GM18517 (cell line): ENCODE results near the gene PLCB1.
"Not testable (repeated sequence)": the region's sequence is repeated elsewhere in the genome, so short reads cannot be mapped to it uniquely, and the experiment has no call there.

ENCODE experiments used
- ATAC-seq: cut with Tn5 transposase; IDR thresholded peaks from one replicate; pipeline ENCODE4 v1.9.1; 2021; ENCODE audit warnings: mild to moderate bottlenecking, moderate library complexity; ENCODE audit not compliant: unreplicated experiment

PLCB1 gene

DNA sequence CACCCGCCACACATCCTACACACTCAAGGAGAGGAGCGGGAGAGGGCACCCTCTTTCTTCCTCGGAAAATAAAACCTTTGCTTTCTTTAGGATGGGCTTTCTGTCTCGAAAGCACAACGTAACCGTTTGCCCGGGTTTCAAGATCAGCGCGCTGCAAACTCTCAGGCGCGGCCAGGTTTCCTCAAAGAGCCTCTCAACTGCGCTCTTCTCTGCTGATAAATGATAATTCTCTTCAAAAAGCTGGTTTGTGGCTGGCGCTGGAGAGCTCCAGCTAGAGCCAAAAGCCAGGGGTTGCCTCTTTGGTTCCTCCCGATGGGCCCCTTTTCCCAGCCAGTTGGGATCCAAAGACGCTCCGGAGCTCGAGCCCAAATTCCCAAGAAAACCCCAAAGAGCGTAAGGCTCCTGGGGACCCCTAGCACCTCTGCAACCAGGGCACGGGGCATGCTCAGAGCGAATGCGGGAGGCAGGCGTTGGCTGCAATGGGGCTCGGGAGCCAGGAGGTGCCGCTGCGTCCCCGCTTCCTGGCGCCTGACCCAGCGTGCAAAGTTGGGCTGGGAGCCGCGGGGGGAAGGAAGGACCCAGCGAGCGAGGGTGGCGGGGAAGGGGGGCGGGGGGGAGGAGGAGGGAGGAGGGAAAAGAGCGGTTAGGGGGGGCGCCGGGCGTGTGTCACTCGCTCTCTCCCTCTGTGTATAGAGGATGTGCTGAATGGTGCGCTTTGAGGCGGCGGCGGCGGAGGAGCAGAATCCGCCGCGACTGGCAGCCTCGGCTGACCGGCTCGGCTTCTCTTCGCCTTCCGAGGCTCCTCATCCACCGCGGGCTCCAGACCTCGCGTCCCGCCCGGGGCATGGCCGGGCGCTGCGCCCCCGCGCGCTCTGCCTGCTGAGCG, at the start of gene PLCB1:
Gene PLCB1 (plus strand): TSS at position 669 of the 886 bp plus-strand sequence. CDS start 386 bp downstream, outside the sequence.
- ATAC-seq: peak; percentile 64

DNA sequence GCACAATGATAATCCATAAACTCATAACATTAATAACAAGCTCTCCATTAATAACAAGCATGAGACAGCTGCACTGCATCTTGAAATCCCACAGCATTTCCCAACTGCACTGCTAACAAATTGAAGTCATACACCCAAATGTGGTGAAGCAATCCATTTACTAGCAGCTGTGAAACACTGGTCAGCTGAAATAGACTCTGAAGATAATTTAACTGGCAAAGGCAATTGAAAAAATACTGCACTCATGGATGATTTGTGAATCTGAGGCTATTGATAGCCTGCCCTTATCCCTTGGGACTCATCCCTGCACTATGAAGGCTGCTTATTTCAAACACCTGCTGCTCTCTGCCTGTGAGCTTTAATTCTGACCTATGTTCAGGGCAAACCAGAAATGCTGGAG, 49.1 kb upstream of the PLCB1 start:
- ATAC-seq: no peak

DNA sequence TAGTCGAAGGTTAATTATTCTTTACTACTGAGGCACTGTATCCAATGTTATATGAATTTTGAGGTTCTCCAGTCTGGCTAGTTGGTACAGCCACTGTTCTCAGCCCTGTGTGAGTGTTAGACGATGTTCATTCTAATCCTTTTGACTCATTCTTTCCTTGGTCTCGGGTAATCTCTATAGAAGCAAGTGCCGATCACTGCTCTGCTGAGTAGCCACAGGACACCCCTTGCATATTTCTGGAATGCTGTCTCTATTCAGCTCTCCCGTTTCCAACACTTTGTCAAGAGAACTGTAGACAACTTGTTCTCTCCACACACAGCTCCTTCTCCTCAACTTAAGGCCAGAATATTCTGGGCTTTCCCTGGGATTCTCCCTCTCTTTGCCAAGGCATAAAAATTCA, 42.4 kb upstream of the PLCB1 start:
- no peak for ATAC-seq

DNA sequence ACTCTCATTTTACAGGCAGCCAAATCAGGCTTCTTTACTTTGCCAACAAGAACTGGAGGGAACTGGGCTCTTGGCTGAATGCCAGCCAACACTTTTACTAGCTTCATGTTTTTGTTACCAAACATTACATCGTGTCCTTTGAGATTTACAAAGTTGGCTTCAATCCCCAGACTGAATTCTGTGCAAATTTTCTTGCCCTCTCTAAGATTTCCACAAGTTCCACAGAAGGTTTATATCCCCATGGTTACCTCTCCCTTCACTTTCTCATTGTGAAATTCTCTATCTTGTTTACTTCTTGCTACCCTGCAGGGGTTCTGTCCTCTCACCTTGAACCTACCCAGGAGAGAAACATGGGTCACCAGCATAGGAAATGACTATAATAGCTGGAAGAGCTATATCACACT, 37.6 kb upstream of the PLCB1 start:
- ATAC-seq: no peak

DNA sequence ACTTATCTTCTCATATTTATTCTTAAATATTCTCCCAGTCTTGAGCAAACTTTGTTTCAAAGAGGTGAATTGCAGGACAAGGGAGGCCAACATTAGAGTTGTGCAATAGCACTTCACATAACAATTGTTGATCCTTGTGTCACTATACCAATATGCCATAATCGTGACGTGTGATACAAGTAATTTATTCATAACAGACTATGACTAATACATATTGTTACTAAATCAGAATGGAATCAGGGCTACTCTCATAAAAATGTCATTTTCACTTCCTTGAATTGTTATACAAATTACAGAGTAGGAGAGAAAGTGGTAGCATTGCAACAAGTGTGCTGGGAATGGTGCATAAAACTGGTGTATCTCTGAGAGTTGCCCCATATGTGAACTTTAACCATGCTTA, 37.2 kb upstream of the PLCB1 start:
- no peak for ATAC-seq

DNA sequence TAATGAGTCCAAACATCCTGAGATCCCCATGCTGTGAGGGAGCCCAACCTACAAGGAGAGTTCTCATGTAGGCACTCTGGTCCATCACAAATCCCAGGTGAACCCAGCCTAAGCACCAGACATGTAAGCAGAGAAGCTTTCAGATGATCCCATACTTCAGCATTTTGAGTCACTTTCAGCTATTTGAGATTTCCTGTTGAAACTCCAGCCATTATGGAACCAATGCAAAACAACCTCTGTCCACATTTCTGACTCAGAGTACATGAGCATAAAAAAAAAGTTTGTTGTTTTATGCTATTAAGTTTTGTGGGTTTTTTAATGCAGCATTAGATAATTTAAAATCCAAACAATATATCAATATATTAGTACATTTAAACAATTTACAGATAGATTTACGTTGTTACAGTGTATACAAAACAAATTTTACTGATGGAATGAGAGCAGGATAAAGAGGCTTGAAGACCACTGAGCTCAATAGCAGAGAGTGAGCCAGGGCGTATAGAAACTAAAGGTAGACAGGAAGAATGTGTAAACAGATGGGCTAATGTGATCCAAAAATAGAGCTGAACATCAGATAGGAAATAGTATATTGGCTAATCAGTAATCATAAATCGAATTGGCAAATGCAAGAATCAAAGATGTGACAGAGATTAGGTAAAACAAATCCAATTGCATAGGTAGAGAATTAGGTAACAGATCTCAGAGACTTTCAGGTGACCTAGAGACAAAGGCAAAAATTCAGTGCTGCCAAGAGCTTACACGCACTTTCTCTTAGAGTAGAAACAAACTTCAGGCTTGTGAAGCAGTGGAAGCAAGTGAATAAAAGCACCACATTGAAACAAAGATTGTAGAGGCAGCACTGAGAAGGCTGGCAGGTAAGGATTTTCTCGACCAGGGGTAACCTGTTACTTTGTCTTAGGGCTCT, 36.2 kb upstream of the PLCB1 start:
- ATAC-seq: no peak

DNA sequence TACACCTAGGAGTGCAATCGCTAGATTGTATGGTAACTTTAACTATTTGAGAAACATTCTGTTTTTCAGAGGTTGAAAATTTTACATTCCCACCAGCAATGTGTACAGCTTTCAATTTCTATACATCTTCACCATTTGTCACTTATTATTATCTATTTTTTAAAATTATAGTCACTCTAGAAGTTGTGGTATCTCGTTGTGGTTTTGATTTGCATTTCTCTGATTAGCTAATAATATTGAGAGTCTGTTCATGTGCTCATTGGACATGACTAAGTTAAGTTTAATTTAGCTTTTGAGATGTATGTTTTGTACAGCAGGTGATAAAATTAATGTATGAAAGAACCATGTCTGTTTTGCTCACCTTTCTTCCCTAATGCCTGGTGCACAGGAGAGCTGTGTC, 34.8 kb upstream of the PLCB1 start:
- no peak for ATAC-seq

DNA sequence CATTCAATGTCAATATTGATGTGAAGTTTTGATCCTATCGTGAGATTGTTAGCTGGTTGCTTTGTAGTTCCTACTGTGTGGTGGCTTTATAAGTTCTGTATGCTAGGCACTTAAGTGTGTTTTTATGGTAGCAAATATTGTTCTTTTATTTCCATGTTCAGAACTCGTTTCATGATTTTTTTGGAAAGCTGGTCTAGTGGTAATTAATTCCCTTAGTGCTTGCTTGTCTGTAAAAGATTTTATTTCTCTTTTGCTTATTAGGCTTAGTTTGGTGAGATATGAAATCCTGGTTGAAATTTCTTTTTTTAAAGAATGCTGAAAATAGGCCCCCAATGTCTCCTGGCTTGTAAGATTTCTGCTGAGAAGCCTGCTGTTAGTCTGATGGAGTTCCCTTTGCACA, 27.8 kb upstream of the PLCB1 start:
- ATAC-seq: no peak

DNA sequence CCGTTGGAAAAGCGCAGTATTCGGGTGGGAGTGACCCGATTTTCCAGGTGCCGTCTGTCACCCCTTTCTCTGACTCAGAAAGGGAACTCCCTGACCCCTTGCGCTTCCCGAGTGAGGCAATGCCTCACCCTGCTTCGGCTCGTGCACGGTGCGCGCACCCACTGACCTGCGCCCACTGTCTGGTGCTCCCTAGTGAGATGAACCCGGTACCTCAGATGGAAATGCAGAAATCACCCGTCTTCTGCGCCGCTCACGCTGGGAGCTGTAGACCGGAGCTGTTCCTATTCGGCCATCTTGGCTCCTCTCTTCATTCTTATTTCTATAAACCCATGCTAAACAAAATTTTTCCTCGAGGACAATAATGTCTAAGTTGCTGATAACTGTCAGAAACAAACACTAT, 17.5 kb upstream of the PLCB1 start:
- ATAC-seq: not testable (repeated sequence)

DNA sequence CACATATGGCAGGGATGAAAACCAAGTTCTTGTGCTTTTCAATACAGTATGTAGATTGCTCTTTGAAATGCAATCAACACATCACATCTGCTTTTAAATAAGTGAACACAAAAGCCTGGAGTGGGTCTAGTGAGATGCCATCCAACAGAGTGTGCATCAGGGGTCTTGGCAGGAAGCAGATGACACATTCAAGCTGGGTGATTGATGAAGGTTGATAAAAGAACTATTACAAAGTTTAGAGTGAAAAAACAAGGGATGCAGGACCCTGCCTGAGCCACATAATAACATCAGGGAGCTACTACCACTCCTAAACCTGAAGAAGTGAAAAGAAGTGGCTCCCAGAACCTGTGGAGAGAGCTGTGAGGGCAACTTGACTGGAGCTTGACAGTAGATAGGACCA, 16.6 kb upstream of the PLCB1 start:
- no peak for ATAC-seq

DNA sequence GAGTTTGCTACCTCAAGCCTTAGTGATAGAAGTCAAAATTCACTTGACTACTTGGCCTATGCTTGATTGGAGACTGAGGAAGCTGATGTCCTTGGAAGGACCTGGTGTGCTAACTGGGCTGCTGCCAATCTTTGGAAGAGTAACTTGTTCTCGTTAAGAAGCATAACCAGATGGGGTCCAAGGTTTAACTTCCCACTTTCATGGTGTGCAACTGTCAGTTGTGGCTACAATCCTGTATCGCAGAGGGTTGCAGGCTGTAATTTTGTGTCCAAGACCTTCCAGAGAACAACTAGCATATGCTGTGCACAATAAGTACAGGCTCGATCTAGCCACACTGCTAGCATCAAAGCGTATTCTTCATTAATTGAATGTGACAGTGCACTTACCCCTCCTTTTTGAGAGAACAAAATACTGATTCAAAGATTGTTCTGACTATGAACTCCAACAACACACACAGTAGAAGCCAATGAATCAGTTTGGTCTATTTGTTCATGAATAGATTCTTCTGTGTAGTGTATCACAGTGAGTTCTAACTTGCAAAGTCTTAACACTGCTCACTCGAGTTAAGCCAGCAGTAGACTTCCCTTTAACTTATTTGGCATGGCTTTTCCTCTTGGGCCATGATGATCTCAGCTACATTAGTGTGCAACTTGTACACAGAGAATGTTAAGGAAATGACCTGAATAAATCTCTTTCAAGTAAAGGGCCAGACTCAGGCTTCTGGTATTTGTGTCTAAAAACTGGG, 15.8 kb upstream of the PLCB1 start:
- ATAC-seq: no peak

DNA sequence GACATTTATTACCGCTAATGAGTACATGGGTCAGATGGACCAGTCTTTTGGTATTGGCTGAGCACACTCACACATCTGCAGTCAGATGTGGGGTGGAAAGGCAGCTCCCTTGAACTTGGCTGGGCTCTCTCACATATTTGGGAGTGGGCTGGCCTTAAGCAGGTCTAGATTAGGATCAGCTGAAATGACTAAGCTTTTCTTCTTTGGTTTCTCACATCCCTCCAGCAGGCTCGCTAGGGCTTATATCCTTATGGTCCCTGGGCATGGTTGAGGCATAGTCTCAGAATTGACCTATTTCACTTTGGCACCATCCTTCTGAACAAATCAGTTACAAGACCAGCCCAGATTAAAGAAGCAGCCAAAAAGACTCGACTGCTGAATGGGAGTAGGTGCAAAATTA, 14.4 kb upstream of the PLCB1 start:
- no peak for ATAC-seq

DNA sequence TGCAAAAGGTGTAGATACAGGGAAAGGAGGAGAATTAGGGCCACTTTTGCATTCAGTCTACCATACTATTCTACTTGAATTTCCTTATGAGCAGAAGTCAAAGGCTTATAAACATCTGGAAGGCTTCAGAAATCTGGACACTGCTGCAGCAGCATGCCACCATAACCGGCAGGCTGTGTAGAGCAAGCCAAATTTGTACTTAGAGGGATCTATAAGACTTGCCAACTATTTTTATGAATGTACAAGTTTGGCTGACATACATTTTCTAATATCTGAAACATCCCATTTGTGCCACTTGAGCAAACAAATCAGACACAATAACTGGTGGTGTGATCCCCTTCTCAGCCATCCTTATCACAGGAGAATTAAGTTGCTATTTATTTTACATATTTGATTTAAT, 14.0 kb upstream of the PLCB1 start:
- ATAC-seq: no peak

DNA sequence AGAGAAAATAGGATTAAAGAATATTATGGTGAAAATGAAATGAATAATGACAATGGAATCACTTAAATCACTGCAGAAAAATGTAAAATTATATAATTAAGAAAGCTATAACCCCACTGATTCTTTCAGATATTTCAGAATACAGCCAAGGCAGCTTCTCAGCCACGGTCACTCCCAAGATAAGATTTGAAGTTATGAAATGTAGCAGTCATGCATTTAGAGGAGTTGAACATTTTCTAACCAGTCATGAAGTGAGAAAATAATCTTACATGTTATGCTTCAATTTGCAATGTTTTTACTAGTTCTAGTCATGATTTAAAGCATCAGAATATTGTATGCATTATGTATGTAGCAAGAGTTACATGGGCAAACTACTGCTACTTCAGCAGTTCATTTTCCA, 13.3 kb upstream of the PLCB1 start:
- no peak for ATAC-seq

DNA sequence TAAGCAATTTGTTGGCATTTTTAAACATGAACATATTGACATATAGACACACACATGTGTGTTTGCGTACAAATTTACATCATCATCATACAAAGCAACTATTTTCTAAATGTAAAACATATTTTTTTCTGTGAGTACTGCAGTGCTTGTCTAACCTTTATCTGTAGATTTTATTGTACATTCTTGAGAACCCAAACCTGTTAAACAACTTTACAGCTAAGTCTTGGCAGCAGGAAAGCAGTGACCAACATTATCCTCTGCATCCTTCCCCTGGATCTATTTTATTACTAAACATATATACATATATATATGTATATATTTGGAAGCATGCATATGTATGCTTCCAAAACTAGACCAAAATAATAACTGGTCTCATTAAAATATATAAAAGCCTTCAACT, 10.4 kb upstream of the PLCB1 start:
- no peak for ATAC-seq

DNA sequence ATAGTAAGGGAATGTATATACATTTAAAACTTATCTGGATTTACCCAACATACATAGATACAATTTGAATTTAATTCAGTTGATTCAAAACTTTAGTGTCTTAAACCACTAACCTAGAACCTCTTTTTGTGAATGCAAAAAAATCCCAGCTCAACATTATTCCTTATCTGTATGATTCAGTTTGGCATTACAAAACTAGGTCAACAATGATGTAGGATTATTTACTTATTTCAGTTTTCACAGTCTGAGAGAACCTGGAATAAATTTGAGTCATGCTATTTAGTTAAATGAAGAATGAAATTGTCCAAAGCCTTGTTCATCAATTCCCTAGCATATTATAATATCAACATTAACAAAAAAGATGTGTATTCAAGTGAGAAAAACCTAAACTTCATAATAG, 7.4 kb upstream of the PLCB1 start:
- ATAC-seq: no peak

DNA sequence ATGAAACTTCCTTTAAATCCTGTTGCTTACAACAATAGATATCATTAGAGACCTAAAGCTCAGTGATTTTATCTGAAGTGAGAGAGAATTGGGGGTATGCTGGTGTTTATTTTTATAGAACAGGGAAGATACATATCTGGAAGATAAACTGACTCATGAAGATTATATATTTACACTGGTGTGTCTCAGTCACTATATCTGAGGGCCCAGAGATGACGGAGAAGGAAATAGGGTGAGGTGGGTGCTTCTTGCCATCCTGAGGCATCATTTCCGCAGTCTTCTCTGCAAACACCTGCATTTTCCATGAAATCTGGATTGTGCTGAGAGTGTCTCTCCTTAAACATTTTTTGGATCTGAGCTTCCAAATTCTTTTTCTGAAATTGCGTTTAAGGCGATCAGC, 5.9 kb upstream of the PLCB1 start:
- ATAC-seq: no peak

DNA sequence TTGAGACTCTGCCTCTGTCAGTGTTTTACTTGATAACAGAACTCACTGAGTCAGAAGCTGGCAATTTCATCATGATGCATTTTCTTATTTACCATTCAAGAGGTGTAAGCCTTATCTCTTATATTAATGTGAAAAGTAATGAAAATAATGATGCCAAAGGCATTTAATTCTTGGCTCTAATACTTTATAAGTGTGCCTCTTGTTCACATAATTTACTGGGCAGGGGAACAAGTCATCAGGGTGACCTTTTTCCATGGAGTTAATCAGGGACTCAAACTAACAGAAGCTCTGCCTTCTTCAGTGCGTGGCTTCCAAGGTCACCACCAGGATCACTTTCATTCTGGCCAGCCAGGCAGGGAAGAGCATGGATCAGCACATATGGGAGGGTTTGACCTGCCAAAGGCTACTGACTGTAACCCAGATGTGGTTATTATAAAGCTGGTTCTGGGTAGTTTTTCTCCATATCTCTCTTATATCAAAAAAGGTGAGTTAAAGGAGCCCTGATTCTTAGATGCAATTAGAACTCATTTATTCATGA, 5.2 kb upstream of the PLCB1 start:
- ATAC-seq: no peak

DNA sequence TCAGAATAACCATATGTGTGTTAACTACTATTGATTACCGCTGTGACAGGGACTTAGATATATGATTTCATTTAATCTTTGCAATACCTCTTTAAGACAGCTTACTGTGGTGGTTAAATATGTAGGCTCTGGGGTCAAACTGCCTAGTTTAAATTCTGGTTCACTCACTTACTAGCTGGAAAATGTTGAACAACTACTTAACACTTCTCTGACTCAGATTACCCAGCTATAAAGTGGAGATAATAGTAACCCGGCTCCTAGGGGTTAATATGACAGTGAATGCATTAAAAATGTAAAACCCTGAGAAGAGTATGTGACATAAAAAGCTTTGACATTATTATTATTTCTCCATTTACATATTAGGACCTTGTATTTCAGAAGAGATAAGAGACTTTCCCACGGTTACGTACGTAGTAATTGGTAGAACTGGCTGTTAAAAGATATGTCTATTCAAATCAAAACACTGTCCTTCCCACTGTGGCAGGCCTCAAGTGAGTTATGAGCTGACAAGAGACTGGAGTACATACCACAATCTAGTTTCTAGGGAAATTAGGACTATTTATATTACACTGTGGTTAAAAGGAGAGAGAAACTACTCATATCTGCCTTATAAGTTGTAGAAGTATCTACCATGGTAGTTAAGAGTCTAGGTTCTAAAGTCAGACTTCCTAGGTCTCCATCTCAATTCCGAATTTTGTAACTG, 4.4 kb upstream of the PLCB1 start:
- peak; percentile 53 for ATAC-seq

DNA sequence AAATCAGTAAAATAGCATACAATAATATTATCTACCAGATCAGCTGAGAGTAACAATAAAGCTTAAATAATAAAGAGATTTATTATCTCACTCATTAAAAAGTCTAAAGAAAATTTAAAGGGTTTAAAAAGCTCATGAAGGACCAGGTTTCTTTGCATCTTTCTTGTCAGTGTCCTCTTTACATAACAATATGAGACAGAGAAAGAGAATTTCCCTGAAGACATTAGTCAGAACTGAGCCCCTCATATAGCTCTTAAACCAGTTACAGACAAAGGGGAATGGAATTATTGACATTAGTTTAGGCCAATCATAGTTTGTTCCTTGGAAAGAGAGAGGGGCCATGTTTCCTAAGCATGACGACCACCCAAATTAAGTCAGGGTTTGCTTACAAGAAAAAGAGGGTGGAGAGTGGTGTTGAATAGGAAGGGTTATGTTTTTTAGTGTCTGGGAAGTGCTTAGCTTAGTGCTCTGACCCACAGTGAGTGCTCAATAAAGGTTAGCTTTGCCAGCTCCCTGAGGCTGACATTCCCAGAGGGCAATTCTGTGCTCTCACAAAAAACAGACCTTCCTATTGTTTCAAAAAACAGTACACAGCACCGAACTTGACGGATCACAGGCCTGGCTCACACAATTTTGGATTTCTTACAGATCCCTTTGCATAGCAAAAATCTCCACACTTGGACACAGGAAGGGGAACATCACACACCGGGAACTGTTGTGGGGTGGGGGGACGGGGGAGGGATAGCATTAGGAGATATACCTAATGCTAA, 3.6 kb upstream of the PLCB1 start:
- no peak for ATAC-seq
